ENCODE data around the gene SULT1C2. TPM values are rescaled to one million over a fixed set of nuclear protein-coding genes. Genes with fewer than 3 reads are reported as not detected.

Gene SULT1C2
- total RNA-seq = 10 to 100 TPM in 2 of 4 donors, 1 to 10 TPM in 2; 1.3 to 55.3 (median 19.3) TPM

GRCh38 chr2:108288534-108289106 lies at the start of gene SULT1C2:
Gene SULT1C2, plus strand, starts transcription at chr2:108288895. Its CDS starts 4,773 bp downstream, at chr2:108293668.
- Histone ChIP-seq H3K27ac (no peak within 1 kb of the TSS), H3K36me3 (no peaks in the 10 kb centered on the region), H3K27me3 (no peaks in the 10 kb centered on the region), H3K4me1 (no peaks in the 10 kb centered on the region), H3K9me3 (no peaks in the 10 kb centered on the region), H3K4me3 (peak within 1 kb of the TSS in 1 of 4 donors; percentile 21)
- no peak for TF ChIP-seq CTCF (IDR thresholded peaks at IDR 0.05)
- no peak for TF ChIP-seq POLR2A (IDR thresholded peaks at IDR 0.05)
- no peak for DNase-seq

- no peaks in the 10 kb centered on the region for H3K36me3 ChIP-seq
- H3K27me3 ChIP-seq = no peaks in the 10 kb centered on the region
- peak in 2 of 3 donors; percentile 85 for DNase-seq
- H3K4me3 ChIP-seq = peak within 1 kb of the TSS in 1 of 4 donors; percentile 35
- TF ChIP-seq POLR2A (IDR thresholded peaks at IDR 0.05) = peak; percentile 68 to 85
- TF ChIP-seq CTCF (IDR thresholded peaks at IDR 0.05) = no peak
- H3K27ac ChIP-seq = peak within 1 kb of the TSS in 3 of 4 donors; percentile 28 to 69 (median 67)
- H3K9me3 ChIP-seq = peaks cover 0 to 7% (median 0%) of the 10 kb centered on the region in 4 donors
- no peaks in the 10 kb centered on the region for H3K4me1 ChIP-seq
Measured at GRCh38 chr2:108239786-108240185, 48.9 kb upstream of the SULT1C2 start, which contains the start of gene SULT1C3. Gene SULT1C3, plus strand, starts transcription at chr2:108239968. Its CDS starts 7,227 bp downstream, at chr2:108247195.

DNA sequence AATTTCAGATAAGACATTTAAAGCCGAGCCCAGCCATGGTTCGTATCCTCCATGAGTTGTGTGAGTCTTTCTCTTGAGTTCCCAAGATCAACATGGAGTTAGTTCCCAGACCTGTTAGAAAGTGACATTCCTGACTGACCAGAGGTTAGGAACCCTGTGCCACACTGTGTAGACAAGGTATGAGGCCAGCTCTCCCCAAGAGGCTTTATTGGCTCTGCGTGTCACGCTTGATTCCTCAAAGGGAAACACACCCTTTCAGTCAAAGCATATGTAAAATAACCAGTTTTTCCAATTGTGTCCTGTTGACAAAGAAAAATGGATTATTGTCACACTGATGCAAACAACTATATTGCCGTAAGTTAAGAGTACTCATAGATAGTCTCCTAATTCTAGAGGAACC lies 47.7 kb upstream of the SULT1C2 start:
- TF ChIP-seq CTCF (IDR thresholded peaks at IDR 0.05) = no peak
- TF ChIP-seq POLR2A (IDR thresholded peaks at IDR 0.05) = no peak
- Histone ChIP-seq H3K4me3 (peak overlapping the region in 1 of 4 donors; percentile 35), H3K36me3 (no peaks in the 10 kb centered on the region), H3K27ac (peak overlapping the region in 1 of 4 donors; percentile 69), H3K27me3 (no peaks in the 10 kb centered on the region), H3K4me1 (no peaks in the 10 kb centered on the region), H3K9me3 (peaks cover 0 to 7% (median 0%) of the 10 kb centered on the region in 4 donors)
- no peak for DNase-seq

- Histone ChIP-seq H3K9me3 (no peaks in the 10 kb centered on the region), H3K36me3 (no peaks in the 10 kb centered on the region), H3K4me1 (no peaks in the 10 kb centered on the region), H3K27me3 (no peaks in the 10 kb centered on the region), H3K27ac (no peak overlapping the region), H3K4me3 (no peak overlapping the region)
- TF ChIP-seq POLR2A (IDR thresholded peaks at IDR 0.05) = no peak
- TF ChIP-seq CTCF (IDR thresholded peaks at IDR 0.05) = no peak
- DNase-seq = no peak
Measured at GRCh38 chr2:108243566-108243965, 45.1 kb upstream of the SULT1C2 start.

GRCh38 chr2:108244667-108245414 lies 43.9 kb upstream of the SULT1C2 start:
- no peak overlapping the region for H3K27ac ChIP-seq
- DNase-seq = no peak
- H3K27me3 ChIP-seq = no peaks in the 10 kb centered on the region
- no peak for TF ChIP-seq CTCF (IDR thresholded peaks at IDR 0.05)
- no peaks in the 10 kb centered on the region for H3K9me3 ChIP-seq
- no peak overlapping the region for H3K4me3 ChIP-seq
- H3K36me3 ChIP-seq = no peaks in the 10 kb centered on the region
- no peaks in the 10 kb centered on the region for H3K4me1 ChIP-seq

All from Peyer's patch (tissue), 4 donors.